ENCODE measurements around the gene PSG5. TPM values are rescaled to one million over a fixed set of nuclear protein-coding genes. Genes with fewer than 3 reads are reported as not detected.
"Not testable (repeated sequence)": the region's sequence is repeated elsewhere in the genome, so short reads cannot be mapped to it uniquely, and the experiment has no call there.

Gene PSG5
- total RNA-seq, 1 donor from 2014 or later = not detected

- not testable (repeated sequence) for FAIRE-seq; DNase-seq (ENCODE audit: low spot score in 2 of 2)
Observed at GRCh38 chr19:43192381-43193155, 6.2 kb upstream of the PSG5 start.

GRCh38 chr19:43188092-43188491 is 1.8 kb upstream of the PSG5 start:
- DNase-seq (ENCODE audit: low spot score in 2 of 2); FAIRE-seq: not testable (repeated sequence)

DNA sequence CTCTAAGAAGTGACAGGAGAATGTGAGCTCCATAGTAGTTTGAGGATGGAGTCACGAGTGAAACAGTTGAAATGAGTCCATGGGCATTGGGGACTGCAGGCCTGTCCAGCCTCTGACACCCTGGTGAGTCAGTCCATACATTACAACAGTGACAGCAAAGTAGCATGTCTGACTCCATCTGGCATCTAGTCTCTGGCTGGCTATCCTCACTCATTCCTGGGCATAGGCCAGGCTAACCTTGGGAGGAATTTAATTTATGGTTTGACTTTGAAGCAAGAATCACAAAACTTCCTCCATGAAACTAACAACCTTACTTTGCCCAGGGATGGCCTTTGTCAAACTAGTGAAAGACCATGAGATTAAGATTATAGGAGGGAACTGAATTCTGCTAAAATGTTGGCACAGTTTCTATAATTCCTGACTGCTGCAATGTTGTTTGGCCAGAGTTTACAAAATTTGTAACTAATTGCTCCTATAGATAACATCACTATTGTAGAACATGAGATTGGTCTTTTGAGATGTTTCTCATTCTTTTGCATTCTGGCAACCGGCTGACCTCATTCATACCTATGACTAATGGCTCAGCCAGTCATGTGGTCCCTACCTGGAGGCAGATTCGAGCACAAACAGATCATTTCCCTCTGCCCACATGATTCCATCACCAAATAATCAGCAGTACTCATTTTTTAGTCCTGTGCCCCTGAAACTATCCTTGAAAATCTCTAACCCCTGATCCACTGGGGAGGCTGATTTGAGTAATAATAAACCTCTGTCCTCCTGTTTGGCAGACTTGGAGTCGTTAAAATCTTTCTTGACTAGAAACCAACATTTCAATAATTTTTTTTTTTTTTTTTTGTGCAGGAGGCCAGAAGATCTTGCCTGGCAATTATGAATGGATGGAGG is 4.2 kb downstream of the PSG5 start:
- not testable (repeated sequence) for FAIRE-seq; DNase-seq (ENCODE audit: low spot score in 2 of 2)

GRCh38 chr19:43179569-43180147 is 6.7 kb downstream of the PSG5 start:
- DNase-seq (ENCODE audit: low spot score in 2 of 2) = not testable (repeated sequence)

GRCh38 chr19:43178577-43178976 is 7.8 kb downstream of the PSG5 start:
- not testable (repeated sequence) for DNase-seq (ENCODE audit: low spot score in 2 of 2); FAIRE-seq

More at GRCh38 chr19:43179569-43180147, 6.7 kb downstream of the PSG5 start:
- FAIRE-seq = not testable (repeated sequence)

DNA sequence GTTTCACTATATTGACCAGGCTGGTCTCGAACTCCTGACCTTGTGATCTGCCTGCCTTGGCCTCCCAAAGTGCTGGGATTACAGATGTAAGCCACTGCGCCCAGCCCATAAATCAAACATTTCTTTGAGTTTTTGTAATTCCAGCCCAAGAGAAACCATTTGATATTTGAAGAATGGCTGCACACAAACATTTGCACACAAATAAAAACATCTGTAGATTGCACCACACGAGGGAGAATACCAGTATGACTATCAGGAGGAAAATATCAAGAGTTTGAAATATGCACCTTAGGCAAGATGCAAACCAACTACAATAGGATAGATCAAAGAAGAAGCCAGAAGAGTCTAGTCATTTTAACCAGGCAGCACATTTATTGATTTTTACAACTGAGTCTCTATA is 20.4 kb downstream of the PSG5 start:
- FAIRE-seq; DNase-seq (ENCODE audit: low spot score in 2 of 2): not testable (repeated sequence)

GRCh38 chr19:43163135-43163534 is 23.2 kb downstream of the PSG5 start:
- not testable (repeated sequence) for DNase-seq (ENCODE audit: low spot score in 2 of 2); FAIRE-seq

DNA sequence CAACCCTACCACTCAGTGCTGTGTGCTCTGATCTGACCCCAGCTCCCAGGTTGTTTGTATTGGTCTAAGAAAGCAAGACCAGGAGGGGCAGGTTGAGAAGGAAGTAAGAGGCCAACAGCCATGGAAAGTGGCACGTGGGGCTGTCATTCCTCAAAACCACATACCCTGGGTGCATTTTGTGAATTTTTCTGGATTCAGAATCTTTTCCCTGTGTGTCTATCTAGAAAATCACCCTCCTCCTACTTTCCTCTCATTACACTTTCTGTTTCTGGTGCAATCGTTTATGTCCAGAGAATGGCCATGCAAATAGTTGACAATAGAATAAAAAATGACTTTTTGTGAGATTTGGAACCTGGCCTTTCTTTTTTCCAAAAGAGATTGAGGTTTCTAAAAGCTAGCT is 24.1 kb downstream of the PSG5 start:
- FAIRE-seq; DNase-seq (ENCODE audit: low spot score in 2 of 2): not testable (repeated sequence)

DNA sequence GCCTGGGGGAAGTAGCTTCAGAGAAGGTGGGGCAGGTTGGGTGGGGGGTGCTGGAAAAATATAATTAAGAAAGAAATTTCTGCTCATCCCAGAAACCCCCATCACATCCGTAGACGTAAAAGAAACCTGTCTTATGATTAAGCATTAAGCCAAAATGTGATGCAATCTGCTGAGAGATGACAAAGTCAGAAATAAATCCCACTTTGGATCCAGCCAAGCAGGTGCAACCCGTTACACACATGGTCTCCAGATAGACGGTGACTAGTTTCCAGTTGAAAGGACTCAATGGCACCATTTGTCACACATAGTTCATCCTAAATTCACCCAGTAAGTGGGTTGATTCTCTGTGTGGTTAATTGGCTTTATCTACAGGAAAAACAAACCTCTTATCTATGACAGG is 34.1 kb downstream of the PSG5 start:
- FAIRE-seq (no peak), DNase-seq (ENCODE audit: low spot score in 2 of 2) (no peak)

DNA sequence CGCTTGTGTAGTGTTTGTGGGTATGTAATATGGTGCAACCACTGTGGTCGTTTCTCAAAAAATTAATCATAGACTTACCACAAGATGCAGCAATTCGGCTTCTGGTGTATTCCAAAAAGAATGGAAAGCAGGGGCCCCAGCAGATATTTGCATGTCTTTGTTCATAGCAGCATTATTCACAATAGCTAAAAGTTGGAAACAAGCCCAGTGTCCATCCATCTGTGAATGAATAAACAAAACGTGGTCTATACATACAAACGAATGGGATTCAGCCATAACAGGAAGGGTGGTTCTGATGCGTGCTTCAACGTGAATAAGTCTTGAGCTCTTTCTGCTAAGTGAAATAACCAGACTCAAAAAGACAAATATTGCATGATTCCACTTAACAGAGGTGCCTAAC is 36.5 kb downstream of the PSG5 start:
- not testable (repeated sequence) for FAIRE-seq; DNase-seq (ENCODE audit: low spot score in 2 of 2)

GRCh38 chr19:43148233-43148632 is 38.1 kb downstream of the PSG5 start:
- no peak for DNase-seq (ENCODE audit: low spot score in 2 of 2)

GRCh38 chr19:43141763-43142162 is 44.6 kb downstream of the PSG5 start:
- FAIRE-seq; DNase-seq (ENCODE audit: low spot score in 2 of 2): not testable (repeated sequence)

More at GRCh38 chr19:43148233-43148632, 38.1 kb downstream of the PSG5 start:
- no peak for FAIRE-seq

DNA sequence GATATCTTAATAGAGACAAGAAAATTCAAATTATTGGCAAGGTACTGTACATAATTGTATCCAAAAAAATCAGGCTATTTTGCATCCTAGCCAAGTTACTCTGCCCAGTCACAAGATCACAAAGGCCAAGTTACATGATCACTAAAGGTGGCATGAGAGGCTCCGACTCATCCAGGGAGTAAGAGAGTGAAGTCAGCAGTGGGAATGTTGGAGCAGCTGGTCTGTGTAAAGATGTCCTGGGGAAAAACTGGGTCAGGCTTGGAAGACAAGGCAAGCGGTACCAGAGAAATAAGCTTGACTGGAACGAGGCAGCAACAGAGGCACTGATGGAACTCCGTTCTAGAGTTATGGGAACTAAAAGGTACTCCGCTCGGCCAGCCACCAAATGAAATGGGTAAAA is 53.6 kb downstream of the PSG5 start:
- no peak for DNase-seq (ENCODE audit: low spot score in 2 of 2)

DNA sequence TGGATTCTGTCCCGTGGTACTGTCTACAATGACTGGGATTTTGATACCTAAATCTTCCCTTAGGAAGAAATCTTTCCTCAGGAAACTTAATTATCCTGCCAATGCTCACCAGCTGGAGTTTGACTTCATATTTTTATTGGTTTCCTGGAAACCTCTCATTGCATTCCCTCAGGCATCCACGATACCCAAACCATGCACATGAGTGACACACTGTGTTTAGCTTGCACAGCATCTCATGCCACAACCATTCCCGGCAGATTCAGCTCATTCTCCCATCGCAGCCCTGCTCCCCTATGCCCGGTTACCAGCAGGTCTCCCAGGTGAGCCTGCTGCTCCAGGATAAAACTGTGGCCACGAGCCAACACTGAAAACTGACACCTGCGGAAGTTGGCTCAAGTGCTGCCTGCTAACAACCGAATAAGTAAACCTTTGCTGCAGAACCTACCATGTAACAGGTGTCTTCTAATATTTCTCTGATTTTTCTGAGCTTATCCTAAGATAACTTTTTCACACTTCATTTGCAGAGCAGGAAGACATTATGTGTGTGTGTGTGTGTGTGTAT is 55.0 kb downstream of the PSG5 start:
- DNase-seq (ENCODE audit: low spot score in 2 of 2); FAIRE-seq: not testable (repeated sequence)

More for the DNA sequence above, 53.6 kb downstream of the PSG5 start:
- FAIRE-seq = no peak

DNA sequence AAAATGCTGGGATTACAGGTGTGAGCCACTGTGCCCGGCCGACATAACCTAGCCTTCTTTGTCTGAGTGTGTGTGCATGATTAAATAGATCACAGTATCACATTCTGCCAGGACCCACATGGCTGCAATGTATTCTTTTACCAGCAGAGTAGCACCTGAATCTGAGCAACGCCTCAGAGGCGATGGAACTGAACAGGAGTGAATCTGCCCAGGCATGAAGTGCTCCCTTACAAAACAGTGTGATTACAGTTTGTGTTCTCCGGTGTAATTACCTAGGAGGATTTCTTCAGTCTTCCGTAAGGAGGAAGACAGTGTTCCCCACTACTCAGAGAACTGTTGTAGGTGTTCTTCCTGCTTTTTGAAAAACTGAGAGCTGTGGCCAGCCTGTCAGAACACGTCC is 57.1 kb downstream of the PSG5 start:
- not testable (repeated sequence) for FAIRE-seq; DNase-seq (ENCODE audit: low spot score in 2 of 2)

GRCh38 chr19:43127336-43127735 is 59.0 kb downstream of the PSG5 start:
- not testable (repeated sequence) for FAIRE-seq; DNase-seq (ENCODE audit: low spot score in 2 of 2)

DNA sequence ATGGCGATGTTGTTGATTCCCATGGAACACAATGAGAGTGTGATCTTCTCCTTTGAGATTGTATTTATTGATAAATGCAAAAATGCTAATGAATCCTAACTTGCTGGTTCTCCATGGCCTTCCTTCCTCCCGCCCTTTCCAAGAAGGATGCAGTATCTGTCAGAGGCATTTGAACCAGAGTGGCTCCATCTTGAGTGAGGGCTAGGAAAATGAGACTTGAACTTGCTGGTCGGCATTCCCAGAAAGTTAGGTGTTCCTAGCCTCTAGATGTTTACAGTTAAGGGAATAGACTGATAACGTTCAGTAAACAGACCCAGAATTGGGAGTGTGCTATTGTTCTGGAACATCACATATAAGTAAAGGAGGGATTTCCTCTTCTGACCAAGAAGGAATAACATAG is 59.6 kb downstream of the PSG5 start:
- no peak for FAIRE-seq
- no peak for DNase-seq (ENCODE audit: low spot score in 2 of 2)

- FAIRE-seq (no peak), DNase-seq (ENCODE audit: low spot score in 2 of 2) (no peak)
Observed at GRCh38 chr19:43124360-43124759, 62.0 kb downstream of the PSG5 start.

DNA sequence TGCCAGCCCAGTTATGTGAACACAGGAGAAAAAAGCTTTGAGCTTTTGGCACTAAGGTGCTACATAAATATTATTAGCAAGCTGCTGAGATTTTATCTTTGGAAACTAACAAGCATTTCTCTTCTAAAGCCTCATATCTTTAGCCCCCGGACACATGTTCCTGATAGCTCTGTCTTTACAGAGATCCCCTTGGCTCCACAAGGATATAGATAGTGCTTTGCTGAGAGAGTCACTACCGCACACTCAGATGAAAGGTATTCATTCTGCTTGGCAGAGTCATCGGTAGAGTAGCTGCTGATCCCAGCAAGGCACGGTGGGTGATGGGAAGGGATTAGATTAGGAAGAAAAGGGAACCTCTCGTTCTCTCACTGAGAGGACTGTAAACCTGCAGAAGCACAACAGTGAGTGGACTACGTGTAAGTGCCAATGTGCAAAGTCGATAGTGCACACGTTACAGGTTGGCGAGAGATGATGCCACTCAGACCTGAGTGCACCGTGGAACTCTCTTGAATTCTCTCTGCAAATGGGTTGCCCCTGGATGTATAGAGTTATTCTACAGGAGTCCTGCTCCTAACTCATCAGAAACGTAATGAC is 65.8 kb downstream of the PSG5 start:
- not testable (repeated sequence) for FAIRE-seq; DNase-seq (ENCODE audit: low spot score in 2 of 2)

DNA sequence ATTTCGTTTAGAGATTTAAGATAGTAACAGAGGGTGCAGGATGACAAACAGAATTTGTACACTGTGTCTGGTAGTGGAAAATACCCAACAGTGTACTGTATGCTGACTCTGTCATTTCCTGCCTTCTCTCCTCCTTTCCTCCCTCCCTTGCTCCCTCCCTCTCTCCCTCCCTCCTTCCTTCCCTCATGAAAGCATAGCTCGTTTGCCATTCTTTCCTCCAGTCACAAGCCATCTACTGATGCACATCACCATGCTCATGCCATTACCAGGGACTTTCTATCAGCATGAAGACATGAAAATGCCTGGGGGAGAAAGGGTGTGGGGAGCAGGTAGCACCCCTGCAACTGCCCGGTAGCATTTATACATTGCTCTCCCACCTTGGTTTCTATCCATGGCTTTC is 66.8 kb downstream of the PSG5 start:
- not testable (repeated sequence) for FAIRE-seq; DNase-seq (ENCODE audit: low spot score in 2 of 2)

Measured in frontal cortex (tissue), 4 donors.